ENCODE data around the gene RALGAPA1. TPM values are rescaled to one million over a fixed set of nuclear protein-coding genes. Genes with fewer than 3 reads are reported as not detected.

The RALGAPA1 gene
- total and polyA plus RNA-seq, 9 of the 15 experiments (the other 6 are each of a cell fraction or from before 2014, with no cell fraction given): 2.5 to 16.3 (median 6.2) TPM

- TF ChIP-seq ZNF354B (CRISPR knock-in tag; IDR thresholded peaks at IDR 0.05) (no peak), GABPB2 (CRISPR knock-in tag; conservative IDR thresholded peaks at IDR 0.05) (no peak), ZBTB7A (IDR thresholded peaks at IDR 0.05; ENCODE audit: borderline replicate concordance, control insufficient read depth, low read depth, low read length) (no peak), ARID3B (CRISPR knock-in tag; IDR thresholded peaks at IDR 0.05; ENCODE audit: borderline replicate concordance) (no peak), KDM2B (CRISPR knock-in tag; IDR thresholded peaks at IDR 0.05) (no peak), NRF1 (conservative IDR thresholded peaks at IDR 0.05 in 1 of 2, IDR thresholded peaks at IDR 0.05 in 1 of 2) (no peak), RREB1 (CRISPR knock-in tag; IDR thresholded peaks at IDR 0.05) (no peak), ZNF232 (CRISPR knock-in tag; IDR thresholded peaks at IDR 0.05) (peak; percentile 99), ZKSCAN3 (CRISPR knock-in tag; IDR thresholded peaks at IDR 0.05) (no peak), ZNF79 (CRISPR knock-in tag; IDR thresholded peaks at IDR 0.05; ENCODE audit: low read depth) (no peak), MEIS2 (IDR thresholded peaks at IDR 0.05; ENCODE audit: partially characterized antibody) (no peak), VEZF1 (CRISPR knock-in tag; IDR thresholded peaks at IDR 0.05) (peak; percentile 56), BRCA1 (IDR thresholded peaks at IDR 0.05) (no peak), BRCA1 (CRISPR knock-in tag; IDR thresholded peaks at IDR 0.05) (peak; percentile 94; the same call in 1 of the 2 replicates), ZNF644 (tag; IDR thresholded peaks at IDR 0.05; ENCODE audit: low read depth) (peak; percentile 97), PHF8 (IDR thresholded peaks at IDR 0.05; ENCODE audit: borderline replicate concordance, low read length) (no peak), CREB3 (tag; conservative IDR thresholded peaks at IDR 0.05; ENCODE audit: low read depth) (peak; percentile 67; the same call in 1 of the 2 replicates), BRD9 (IDR thresholded peaks at IDR 0.05; ENCODE audit: low read depth, partially characterized antibody) (no peak), U2AF1 (optimal IDR thresholded peaks at IDR 0.05; ENCODE audit: low read depth, low read length) (no peak)
Measured at GRCh38 chr14:35534873-35535482, 274.1 kb downstream of the RALGAPA1 start (continued).

Measured in K562 (cell line).